ENCODE measurements around the gene FBP1.

Gene FBP1

DNA sequence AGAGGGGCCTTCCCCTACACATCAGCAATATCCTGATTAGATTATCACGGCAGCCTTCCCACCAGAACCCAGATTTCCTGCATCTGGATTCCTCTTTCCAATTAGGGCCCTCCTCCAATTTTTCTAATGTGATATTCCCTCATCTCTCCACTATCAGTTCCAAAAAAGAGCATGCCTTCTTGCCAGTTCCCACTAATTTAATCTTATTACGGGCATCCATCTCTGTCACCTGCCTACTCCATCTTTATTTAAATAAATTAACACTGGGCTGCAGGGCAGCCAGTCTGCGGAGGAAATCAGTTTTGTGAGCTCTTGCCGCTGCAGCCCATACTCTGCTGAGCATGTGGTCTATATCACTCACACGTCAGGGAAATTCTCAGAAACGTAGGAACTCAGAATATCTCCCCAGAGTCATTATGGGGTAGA, 29.1 kb downstream of the FBP1 start:
- no peak for TF ChIP-seq CTCF (IDR thresholded peaks at IDR 0.05; ENCODE audit: low read depth, low read length, missing control alignments)
- DNase-seq (ENCODE audit: extremely low read depth, low read depth), result no peak
- H3K4me3 ChIP-seq (replicated peaks; ENCODE audit: low read depth, low read length), result no peak overlapping the region

DNA sequence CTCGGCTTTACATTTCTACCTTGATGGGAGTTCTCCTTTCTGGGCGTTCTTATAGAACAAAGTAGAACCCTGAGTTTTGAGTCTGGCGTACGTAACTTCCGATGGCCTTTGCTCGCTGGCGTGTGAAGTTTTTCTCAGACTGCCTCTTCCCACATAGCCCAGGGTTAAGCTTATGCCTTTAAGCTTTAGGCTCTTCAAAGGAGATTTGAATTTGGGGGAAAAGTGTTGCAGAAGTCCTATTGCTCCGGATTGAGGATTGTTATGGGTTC, 32.0 kb downstream of the FBP1 start:
- no peak overlapping the region for H3K4me3 ChIP-seq (replicated peaks; ENCODE audit: low read depth, low read length)
- no peak for TF ChIP-seq CTCF (IDR thresholded peaks at IDR 0.05; ENCODE audit: low read depth, low read length, missing control alignments)
- no peak for DNase-seq (ENCODE audit: extremely low read depth, low read depth)

DNA sequence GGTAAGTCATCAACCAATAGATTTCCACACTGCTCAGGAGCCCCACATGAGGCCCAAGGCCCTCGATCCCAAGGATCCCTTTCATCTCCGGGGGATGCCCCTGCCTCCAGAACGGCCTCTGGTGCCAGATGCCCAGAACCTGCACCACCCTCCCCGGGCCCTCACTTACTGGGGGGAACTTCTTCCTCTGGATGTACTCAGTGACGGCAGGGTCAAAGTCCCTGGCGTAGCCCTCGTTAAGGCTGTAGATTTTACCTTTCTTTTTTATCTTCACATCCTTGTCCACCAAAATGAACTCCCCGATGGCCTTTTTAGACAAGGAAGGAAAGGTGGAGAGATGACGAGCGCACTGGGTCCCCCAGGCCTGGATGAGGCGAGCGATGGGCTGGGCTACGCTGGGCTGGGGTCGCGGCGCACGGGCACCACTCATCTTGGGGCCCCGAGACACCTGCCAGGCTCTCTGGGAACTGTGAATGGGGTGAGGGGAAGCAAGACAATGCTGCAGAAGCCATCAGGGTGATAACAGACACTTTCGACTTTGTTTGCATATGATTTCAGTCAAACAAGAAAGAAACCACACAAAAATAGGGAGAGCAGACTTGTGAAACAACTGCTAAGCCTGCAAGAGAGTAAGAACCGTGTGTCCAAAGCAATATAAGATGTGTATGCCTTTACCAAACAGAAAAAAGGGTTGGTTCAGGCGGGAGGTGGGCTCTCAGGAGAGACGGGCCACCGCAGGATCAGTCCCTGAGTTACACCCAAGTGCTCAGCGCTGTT, 32.5 kb downstream of the FBP1 start:
- DNase-seq (ENCODE audit: extremely low read depth, low read depth), result no peak
- no peak for TF ChIP-seq CTCF (IDR thresholded peaks at IDR 0.05; ENCODE audit: low read depth, low read length, missing control alignments)
- no peak overlapping the region for H3K4me3 ChIP-seq (replicated peaks; ENCODE audit: low read depth, low read length)

GRCh38 chr9:94603259-94604160, 35.8 kb downstream of the FBP1 start:
- TF ChIP-seq CTCF (IDR thresholded peaks at IDR 0.05; ENCODE audit: low read depth, low read length, missing control alignments), result peak; percentile 71
- H3K4me3 ChIP-seq (replicated peaks; ENCODE audit: low read depth, low read length), result no peak overlapping the region
- DNase-seq (ENCODE audit: extremely low read depth, low read depth), result peak; percentile 32

- no peak for TF ChIP-seq CTCF (IDR thresholded peaks at IDR 0.05; ENCODE audit: low read depth, low read length, missing control alignments)
- H3K4me3 ChIP-seq (replicated peaks; ENCODE audit: low read depth, low read length), result no peak overlapping the region
- DNase-seq (ENCODE audit: extremely low read depth, low read depth), result no peak
These were observed 36.7 kb downstream of the FBP1 start for GRCh38 chr9:94602666-94603065.

DNA sequence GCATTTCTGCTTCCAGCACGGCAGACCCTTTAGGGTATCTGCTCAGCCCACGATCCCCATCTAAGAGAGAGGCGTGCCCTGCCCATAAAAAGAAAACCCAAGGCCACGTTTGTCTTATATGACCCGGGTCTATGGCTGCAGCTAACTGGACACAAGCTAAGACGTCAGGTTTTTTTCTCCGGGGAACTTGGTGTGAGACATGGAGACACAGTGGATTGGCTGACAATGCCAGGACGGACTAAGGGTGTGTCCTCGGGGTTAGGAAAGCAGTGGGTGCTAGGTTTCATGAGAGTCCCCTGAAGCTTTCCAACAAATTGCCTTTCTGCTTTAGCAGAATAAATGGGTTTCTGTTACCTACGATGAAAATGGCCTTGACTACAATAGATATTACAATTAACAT, 38.6 kb downstream of the FBP1 start:
- DNase-seq (ENCODE audit: extremely low read depth, low read depth), result no peak
- H3K4me3 ChIP-seq (replicated peaks; ENCODE audit: low read depth, low read length), result no peak overlapping the region
- no peak for TF ChIP-seq CTCF (IDR thresholded peaks at IDR 0.05; ENCODE audit: low read depth, low read length, missing control alignments)
